ENCODE data around the gene NLRP2B.
A peak's percentile ranks its signal among the peaks of the same experiment; 100 is the strongest.
"Not testable (repeated sequence)": the region's sequence is repeated elsewhere in the genome, so short reads cannot be mapped to it uniquely, and the experiment has no call there.

NLRP2B gene

DNA sequence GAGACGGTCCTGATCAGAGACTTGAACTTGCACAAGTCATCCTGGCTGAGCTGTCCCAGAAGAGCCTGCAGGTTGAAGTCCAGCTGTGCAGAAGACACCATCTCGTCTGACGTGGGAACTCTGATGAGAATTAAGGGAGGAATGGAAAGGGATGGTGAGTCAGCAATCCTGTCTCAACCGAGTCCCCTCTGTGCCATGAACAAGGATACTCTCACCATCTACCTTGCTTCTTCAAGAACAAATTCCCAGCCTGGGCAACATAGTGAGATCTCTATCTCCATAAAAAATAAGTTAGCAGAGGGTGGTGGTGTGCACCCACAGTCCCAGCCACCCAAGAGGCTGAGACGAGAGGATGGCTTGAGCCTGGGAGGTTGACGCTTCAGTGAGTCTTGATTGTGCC lies at the start of gene NLRP2B:
TSS of gene NLRP2B (minus strand) at position 101 of the 400 bp plus-strand sequence.
- TF ChIP-seq, protein P1, sequence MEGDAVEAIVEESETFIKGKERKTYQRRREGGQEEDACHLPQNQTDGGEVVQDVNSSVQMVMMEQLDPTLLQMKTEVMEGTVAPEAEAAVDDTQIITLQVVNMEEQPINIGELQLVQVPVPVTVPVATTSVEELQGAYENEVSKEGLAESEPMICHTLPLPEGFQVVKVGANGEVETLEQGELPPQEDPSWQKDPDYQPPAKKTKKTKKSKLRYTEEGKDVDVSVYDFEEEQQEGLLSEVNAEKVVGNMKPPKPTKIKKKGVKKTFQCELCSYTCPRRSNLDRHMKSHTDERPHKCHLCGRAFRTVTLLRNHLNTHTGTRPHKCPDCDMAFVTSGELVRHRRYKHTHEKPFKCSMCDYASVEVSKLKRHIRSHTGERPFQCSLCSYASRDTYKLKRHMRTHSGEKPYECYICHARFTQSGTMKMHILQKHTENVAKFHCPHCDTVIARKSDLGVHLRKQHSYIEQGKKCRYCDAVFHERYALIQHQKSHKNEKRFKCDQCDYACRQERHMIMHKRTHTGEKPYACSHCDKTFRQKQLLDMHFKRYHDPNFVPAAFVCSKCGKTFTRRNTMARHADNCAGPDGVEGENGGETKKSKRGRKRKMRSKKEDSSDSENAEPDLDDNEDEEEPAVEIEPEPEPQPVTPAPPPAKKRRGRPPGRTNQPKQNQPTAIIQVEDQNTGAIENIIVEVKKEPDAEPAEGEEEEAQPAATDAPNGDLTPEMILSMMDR (IDR thresholded peaks at IDR 0.05; ENCODE audit: low read depth, low read length): no peak

GRCh38 chrX:57725995-57726394 lies 45.9 kb upstream of the NLRP2B start:
- H3K4me3 ChIP-seq (replicated peaks in 1 of 2; ENCODE audit: low read depth in 2 of 2, low read length in 2 of 2); DNase-seq (ENCODE audit: low read depth in 2 of 2): not testable (repeated sequence)

More for the DNA sequence above, at the start of gene NLRP2B:
- H3K4me3 ChIP-seq (replicated peaks in 1 of 2; ENCODE audit: low read depth in 2 of 2, low read length in 2 of 2): no peak within 1 kb of the TSS
- no peak for DNase-seq (ENCODE audit: low read depth in 2 of 2)

DNA sequence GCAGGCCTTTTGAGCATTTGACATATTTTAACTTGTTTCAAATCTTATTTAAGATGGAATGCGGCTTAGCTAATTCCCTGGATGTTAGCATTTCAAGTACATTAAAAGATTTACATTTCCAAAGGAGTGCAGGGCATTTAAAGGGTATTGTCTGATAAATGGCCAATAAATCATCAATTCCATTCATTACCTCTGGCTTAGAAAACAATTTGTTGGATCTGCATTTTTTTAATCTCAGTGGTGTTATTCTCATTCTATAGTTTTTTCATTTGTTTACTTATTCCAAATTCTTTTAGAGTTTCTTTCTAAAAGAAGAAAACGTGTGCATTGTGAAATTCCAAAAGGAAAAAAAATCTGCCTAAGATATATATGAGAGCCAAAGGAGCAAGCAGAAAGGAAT lies 1.3 kb upstream of the NLRP2B start:
- H3K4me3 ChIP-seq (replicated peaks in 1 of 2; ENCODE audit: low read depth in 2 of 2, low read length in 2 of 2): no peak overlapping the region
- no peak for DNase-seq (ENCODE audit: low read depth in 2 of 2)
- TF ChIP-seq, protein P1 (IDR thresholded peaks at IDR 0.05; ENCODE audit: low read depth, low read length): no peak

GRCh38 chrX:57678686-57679428 lies 1.2 kb downstream of the NLRP2B start:
- DNase-seq (ENCODE audit: low read depth in 2 of 2): no peak
- TF ChIP-seq, protein P1 (IDR thresholded peaks at IDR 0.05; ENCODE audit: low read depth, low read length): no peak
- H3K4me3 ChIP-seq (replicated peaks in 1 of 2; ENCODE audit: low read depth in 2 of 2, low read length in 2 of 2): no peak overlapping the region

GRCh38 chrX:57677132-57677858 lies 2.8 kb downstream of the NLRP2B start:
- TF ChIP-seq, protein P1 (IDR thresholded peaks at IDR 0.05; ENCODE audit: low read depth, low read length): no peak
- H3K4me3 ChIP-seq (replicated peaks in 1 of 2; ENCODE audit: low read depth in 2 of 2, low read length in 2 of 2): no peak overlapping the region
- DNase-seq (ENCODE audit: low read depth in 2 of 2): peak in 1 of 2 donors; percentile 3

DNA sequence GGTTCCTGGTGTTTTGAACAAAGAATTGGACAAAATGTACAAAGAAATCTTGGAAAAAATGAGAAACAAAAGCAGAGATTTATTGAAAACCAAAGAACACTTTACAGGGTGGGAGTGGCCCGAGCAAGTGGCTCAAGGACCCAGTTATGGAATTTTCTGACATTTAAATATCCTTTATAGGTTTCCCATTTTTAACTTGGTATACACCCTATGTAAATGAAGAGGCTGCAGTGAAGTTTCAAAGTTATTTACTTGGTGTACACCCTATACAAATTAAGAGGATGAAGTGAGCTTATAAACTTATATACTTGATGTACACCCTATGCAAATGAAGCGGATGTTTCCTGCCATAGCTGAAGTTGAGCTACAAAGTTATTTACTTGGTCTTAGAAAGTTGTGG lies 4.7 kb downstream of the NLRP2B start:
- no peak for DNase-seq (ENCODE audit: low read depth in 2 of 2)
- TF ChIP-seq, protein P1 (IDR thresholded peaks at IDR 0.05; ENCODE audit: low read depth, low read length): no peak
- no peak overlapping the region for H3K4me3 ChIP-seq (replicated peaks in 1 of 2; ENCODE audit: low read depth in 2 of 2, low read length in 2 of 2)

DNA sequence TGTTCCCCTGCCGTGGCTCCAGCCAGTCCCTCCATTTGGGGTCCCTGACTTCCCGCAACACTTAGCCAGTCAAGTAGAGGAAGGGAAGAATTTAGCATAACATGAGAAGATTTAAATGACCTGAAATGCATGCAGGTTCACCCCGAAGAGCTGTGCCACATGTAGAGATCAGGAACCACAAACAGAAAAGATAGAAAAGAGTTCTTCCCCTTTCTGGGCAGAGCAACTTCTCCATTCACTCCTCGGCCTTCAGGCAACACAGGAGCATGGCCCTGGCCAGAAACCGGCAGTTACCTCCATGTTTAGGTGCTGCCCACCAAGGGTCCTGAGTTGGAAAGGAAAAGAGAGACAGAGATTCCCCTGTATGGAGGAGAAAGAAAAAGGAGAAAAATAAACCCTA lies 5.2 kb downstream of the NLRP2B start:
- H3K4me3 ChIP-seq (replicated peaks in 1 of 2; ENCODE audit: low read depth in 2 of 2, low read length in 2 of 2): no peak overlapping the region

More for the DNA sequence above, 5.2 kb downstream of the NLRP2B start:
- TF ChIP-seq, protein P1 (IDR thresholded peaks at IDR 0.05; ENCODE audit: low read depth, low read length): no peak
- DNase-seq (ENCODE audit: low read depth in 2 of 2): no peak

Data from cardiac fibroblast (primary cell).